Heart left ventricle (tissue), 16 donors: ENCODE data around the gene NECTIN2. TPM values are rescaled to one million over a fixed set of nuclear protein-coding genes. Genes with fewer than 3 reads are reported as not detected.

Source experiments
- ATAC-seq, 4 donors: fragments of 200-7000 bp; cut with Tn5 transposase; one replicate each; pipeline ENCODE4 v1.9.1; 2020 to 2022; ENCODE audit warnings: moderate library complexity in 4 of 4, mild to moderate bottlenecking in 3 of 4, moderate number of reproducible peaks in 1 of 4
- DNase-seq, 5 donors: peaks; one replicate each; pipeline ENCODE4 v3.0.0-alpha.2; 2020
- H3K27ac ChIP-seq, 12 donors: fragments of 200-600 bp; sonication (generic) in 4 of 12; one replicate each; pipeline versions ENCODE4 v1.5.0 to v1.8.0; 2016 to 2022; ENCODE audit warnings: mild to moderate bottlenecking in 2 of 12
- H3K27me3 ChIP-seq, 9 donors: fragments of 200-600 bp; sonication (generic) in 2 of 9; one replicate each; pipeline versions ENCODE4 v1.5.1 to v1.8.0; 2016 to 2022; ENCODE audit warnings: mild to moderate bottlenecking in 3 of 9
- H3K36me3 ChIP-seq, 9 donors: fragments of 200-600 bp; sonication (generic) in 2 of 9; one replicate each; pipeline versions ENCODE4 v1.5.0 to v1.8.0; 2018 to 2022; ENCODE audit warnings: mild to moderate bottlenecking in 2 of 9
- H3K4me1 ChIP-seq, 12 donors: fragments of 200-600 bp; sonication (generic) in 4 of 12; one replicate each; pipeline versions ENCODE4 v1.5.0 to v1.8.0; 2016 to 2022; ENCODE audit warnings: mild to moderate bottlenecking in 3 of 12
- H3K4me3 ChIP-seq, 12 donors: fragments of 200-600 bp; sonication (generic) in 4 of 12; one replicate each; pipeline versions ENCODE4 v1.5.0 to v1.8.0; 2017 to 2022; ENCODE audit warnings: mild to moderate bottlenecking in 9 of 12, moderate library complexity in 4 of 12
- H3K9me3 ChIP-seq, 12 donors: fragments of 200-600 bp; sonication (generic) in 4 of 12; one replicate each; pipeline versions ENCODE4 v1.5.0 to v1.8.0; 2016 to 2022; ENCODE audit warnings: mild to moderate bottlenecking in 1 of 12
- POLR2A ChIP-seq, 2 donors: fragments of 450-650 bp; IDR thresholded peaks; one replicate each; pipeline ENCODE4 v1.6.1; 2017; ENCODE audit warnings: antibody characterized with exemption in 2 of 2, mild to moderate bottlenecking in 2 of 2, moderate library complexity in 2 of 2
- WGBS, 4 donors: extraction: QIAGEN DNeasy Blood & Tissue Kit in 2 of 4; methylation state at CpG; one replicate each; pipeline versions ENCODE4 v1.1.5 to v1.1.7; 2013 to 2018; 5-methylcytosine and 5-hydroxymethylcytosine counted together
- intact Hi-C, 10 donors: fragments of 100-400 bp; cut with DNase I; formaldehyde crosslinking; loops; one replicate each; pipeline versions ENCODE4 v1.11.1 to v1.14.2; 2022
- polyA plus RNA-seq, 2 donors: library from polyadenylated mRNA; stranded (reverse); fragments of 200-250 nt; gene quantifications; one replicate each; pipeline ENCODE4 v1.2.3, GENCODE V29; 2013
- total RNA-seq, 9 donors: library from RNA; depleted of rRNA in 2 of 9; stranded (reverse); fragments of >200 nt in 2 of 9; fragmentation: NEBNext Ultra II Directional in 3 of 9; extraction: Animal tissue kit (Norgen Biotek cat#: 25700) in 3 of 9; gene quantifications; one replicate each; pipeline versions ENCODE4 v1.1.0 to v1.2.4, GENCODE V29; 2016 to 2023
- TF ChIP-seq, protein P1 (sequence below), 12 donors: fragments of 200-600 bp; sonication (generic) in 4 of 12; IDR thresholded peaks; one replicate each; pipeline versions ENCODE4 v1.5.0 to v1.8.0; 2018 to 2022; ENCODE audit warnings: antibody characterized with exemption in 12 of 12, mild to moderate bottlenecking in 5 of 12
- donor health status: ischemic (EF 13 %, LVEDD 7.1; RV severe dilation, severe dysfunction).
- donor health status: healthy with polysubstance abuse.
- donor health status: DM: no; HTN: yes; CAD: no.
- donor health status: DM: no; HTN: no; CAD: no.
- donor health status: ischemic (EF 25% LVEDD 6.9; RV normal size, moderate dysfunction).
- donor health status: ischemic (EF 25% LVEDD 5.7; RV mildly dilated, moderate dysfunction).
- donor health status: healthy.
- donor health status: DM: yes; HTN: yes; CAD: no.
- donor health status: ischemic (EF 35%, LVEDD 5.7; RV mildly dilated, moderate dysfunction).
- donor health status: nonischemic (EF 11% LVEDD 7.7; RV severe dilation, severe dysfunction).
- donor health status: DM: yes; HTN: yes; CAD: no.
- donor health status: PGD.
- donor health status: ischemic (EF 29% LVEDD 5.4; RV normal size, mild dysfunction).
- donor health status: nonischemic (EF 23%, LVEDD 6.1; RV moderate dilation, normal function).

The NECTIN2 gene
- total and polyA plus RNA-seq, 11 donors: 37.0 to 99.6 (median 57.6) TPM

DNA sequence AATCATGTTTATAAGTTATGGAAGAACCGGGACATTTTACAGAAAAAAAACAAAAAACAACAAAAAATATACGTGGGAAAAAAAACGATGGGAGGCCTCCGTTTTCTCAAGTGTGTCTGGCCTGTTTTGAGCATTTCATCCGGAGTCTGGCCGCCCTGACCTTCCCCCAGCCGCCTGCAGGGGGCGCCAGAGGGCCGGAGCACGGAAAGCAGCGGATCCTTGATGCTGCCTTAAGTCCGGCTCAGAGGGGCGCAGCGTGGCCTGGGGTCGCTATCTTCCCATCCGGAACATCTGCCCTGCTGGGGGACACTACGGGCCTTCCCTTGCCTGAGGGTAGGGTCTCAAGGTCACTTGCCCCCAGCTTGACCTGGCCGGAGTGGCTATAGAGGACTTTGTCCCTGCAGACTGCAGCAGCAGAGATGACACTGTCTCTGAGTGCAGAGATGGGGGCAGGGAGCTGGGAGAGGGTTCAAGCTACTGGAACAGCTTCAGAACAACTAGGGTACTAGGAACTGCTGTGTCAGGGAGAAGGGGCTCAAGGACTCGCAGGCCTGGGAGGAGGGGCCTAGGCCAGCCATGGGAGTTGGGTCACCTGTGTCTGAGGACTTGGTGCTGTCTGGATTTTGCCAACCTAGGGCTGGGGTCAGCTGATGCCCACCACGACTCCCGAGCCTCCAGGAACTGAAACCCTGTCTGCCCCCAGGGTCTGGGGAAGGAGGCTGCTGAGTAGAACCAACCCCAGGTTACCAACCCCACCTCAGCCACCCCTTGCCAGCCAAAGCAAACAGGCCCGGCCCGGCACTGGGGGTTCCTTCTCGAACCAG lies 57.7 kb downstream of the NECTIN2 start:
- DNase-seq: peak; percentile 59 to 87 (median 65)
- peaks cover 0 to 34% (median 15%) of the 10 kb centered on the region in 9 donors for H3K27me3 ChIP-seq
- no peak overlapping the region for H3K4me3 ChIP-seq
- peaks cover 0 to 43% (median 34%) of the 10 kb centered on the region in 9 donors for H3K36me3 ChIP-seq
- WGBS, 4 donors: 19 to 24% (median 21%) methylated on average over 18 to 24 of the region's 24 CpGs
- H3K4me1 ChIP-seq: peaks cover 0 to 23% (median 6%) of the 10 kb centered on the region in 12 donors
- no peaks in the 10 kb centered on the region for H3K9me3 ChIP-seq
- ATAC-seq: peak; percentile 48 to 79 (median 68)
- intact Hi-C loops: loop anchor here (1.0 to 10.0 kb wide), 13 partner anchors 43 to 441 kb away; partner anchors contain the start of genes APOC2 (in 1 of the 10), CLPTM1 (in 1 of the 10), EXOC3L2 (in 1 of the 10) and KLC3 (in 1 of the 10)
- H3K27ac ChIP-seq: no peak overlapping the region
- no peak for TF ChIP-seq POLR2A (IDR thresholded peaks at IDR 0.05)
- TF ChIP-seq, protein P1, sequence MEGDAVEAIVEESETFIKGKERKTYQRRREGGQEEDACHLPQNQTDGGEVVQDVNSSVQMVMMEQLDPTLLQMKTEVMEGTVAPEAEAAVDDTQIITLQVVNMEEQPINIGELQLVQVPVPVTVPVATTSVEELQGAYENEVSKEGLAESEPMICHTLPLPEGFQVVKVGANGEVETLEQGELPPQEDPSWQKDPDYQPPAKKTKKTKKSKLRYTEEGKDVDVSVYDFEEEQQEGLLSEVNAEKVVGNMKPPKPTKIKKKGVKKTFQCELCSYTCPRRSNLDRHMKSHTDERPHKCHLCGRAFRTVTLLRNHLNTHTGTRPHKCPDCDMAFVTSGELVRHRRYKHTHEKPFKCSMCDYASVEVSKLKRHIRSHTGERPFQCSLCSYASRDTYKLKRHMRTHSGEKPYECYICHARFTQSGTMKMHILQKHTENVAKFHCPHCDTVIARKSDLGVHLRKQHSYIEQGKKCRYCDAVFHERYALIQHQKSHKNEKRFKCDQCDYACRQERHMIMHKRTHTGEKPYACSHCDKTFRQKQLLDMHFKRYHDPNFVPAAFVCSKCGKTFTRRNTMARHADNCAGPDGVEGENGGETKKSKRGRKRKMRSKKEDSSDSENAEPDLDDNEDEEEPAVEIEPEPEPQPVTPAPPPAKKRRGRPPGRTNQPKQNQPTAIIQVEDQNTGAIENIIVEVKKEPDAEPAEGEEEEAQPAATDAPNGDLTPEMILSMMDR (IDR thresholded peaks at IDR 0.05): peak; percentile 94 to 100 (median 99)

DNA sequence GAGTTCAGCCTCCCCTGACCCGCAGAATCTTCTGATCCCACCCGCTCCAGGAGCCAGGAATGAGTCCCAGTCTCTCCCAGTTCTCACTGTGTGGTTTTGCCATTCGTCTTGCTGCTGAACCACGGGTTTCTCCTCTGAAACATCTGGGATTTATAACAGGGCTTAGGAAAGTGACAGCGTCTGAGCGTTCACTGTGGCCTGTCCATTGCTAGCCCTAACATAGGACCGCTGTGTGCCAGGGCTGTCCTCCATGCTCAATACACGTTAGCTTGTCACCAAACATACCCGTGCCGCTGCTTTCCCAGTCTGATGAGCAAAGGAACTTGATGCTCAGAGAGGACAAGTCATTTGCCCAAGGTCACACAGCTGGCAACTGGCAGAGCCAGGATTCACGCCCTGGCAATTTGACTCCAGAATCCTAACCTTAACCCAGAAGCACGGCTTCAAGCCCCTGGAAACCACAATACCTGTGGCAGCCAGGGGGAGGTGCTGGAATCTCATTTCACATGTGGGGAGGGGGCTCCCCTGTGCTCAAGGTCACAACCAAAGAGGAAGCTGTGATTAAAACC lies 58.4 kb downstream of the NECTIN2 start:
- no peak overlapping the region for H3K4me3 ChIP-seq
- no peak overlapping the region for H3K27ac ChIP-seq
- ATAC-seq (peak in 1 of 4 donors; percentile 7), DNase-seq (no peak)
- no peaks in the 10 kb centered on the region for H3K9me3 ChIP-seq
- peaks cover 0 to 34% (median 15%) of the 10 kb centered on the region in 9 donors for H3K27me3 ChIP-seq
- H3K4me1 ChIP-seq: peaks cover 0 to 23% (median 6%) of the 10 kb centered on the region in 12 donors
- intact Hi-C loops: loop anchor here in 9 of 10 donors (2.0 to 10.0 kb wide), 11 partner anchors 42 to 440 kb away; partner anchors contain the start of genes APOC2 (in 1 of the 9), CLPTM1 (in 1 of the 9), EXOC3L2 (in 1 of the 9) and KLC3 (in 1 of the 9)
- WGBS, 4 donors: 67 to 83% (median 70%) methylated on average over 12 of the region's 12 CpGs
- H3K36me3 ChIP-seq: peaks cover 0 to 40% (median 34%) of the 10 kb centered on the region in 9 donors
- TF ChIP-seq POLR2A (IDR thresholded peaks at IDR 0.05): no peak
- TF ChIP-seq, protein P1 (IDR thresholded peaks at IDR 0.05): no peak

DNA sequence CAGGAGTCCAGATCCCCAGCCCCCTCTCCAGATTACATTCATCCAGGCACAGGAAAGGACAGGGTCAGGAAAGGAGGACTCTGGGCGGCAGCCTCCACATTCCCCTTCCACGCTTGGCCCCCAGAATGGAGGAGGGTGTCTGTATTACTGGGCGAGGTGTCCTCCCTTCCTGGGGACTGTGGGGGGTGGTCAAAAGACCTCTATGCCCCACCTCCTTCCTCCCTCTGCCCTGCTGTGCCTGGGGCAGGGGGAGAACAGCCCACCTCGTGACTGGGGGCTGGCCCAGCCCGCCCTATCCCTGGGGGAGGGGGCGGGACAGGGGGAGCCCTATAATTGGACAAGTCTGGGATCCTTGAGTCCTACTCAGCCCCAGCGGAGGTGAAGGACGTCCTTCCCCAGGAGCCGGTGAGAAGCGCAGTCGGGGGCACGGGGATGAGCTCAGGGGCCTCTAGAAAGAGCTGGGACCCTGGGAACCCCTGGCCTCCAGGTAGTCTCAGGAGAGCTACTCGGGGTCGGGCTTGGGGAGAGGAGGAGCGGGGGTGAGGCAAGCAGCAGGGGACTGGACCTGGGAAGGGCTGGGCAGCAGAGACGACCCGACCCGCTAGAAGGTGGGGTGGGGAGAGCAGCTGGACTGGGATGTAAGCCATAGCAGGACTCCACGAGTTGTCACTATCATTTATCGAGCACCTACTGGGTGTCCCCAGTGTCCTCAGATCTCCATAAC lies 59.5 kb downstream of the NECTIN2 start, which contains the start of gene APOE:
Gene APOE, plus strand, starts transcription at position 360 of the 724 bp plus-strand sequence. CDS start 829 bp downstream, outside the sequence.
- DNase-seq (no peak), ATAC-seq (peak in 1 of 4 donors; percentile 17)
- peak within 1 kb of the TSS in 9 of 12 donors; percentile 6 to 48 (median 41) for H3K4me3 ChIP-seq
- no peaks in the 10 kb centered on the region for H3K9me3 ChIP-seq
- TF ChIP-seq, protein P1 (IDR thresholded peaks at IDR 0.05): no peak
- TF ChIP-seq POLR2A (IDR thresholded peaks at IDR 0.05): no peak
- WGBS, 4 donors: 1 to 2% (median 1%) methylated on average over 9 to 20 of the region's 20 CpGs
- peaks cover 0 to 29% (median 25%) of the 10 kb centered on the region in 9 donors for H3K36me3 ChIP-seq
- peak within 1 kb of the TSS in 2 of 12 donors; percentile 29 to 34 for H3K27ac ChIP-seq
- H3K27me3 ChIP-seq: peaks cover 0 to 34% (median 15%) of the 10 kb centered on the region in 9 donors
- intact Hi-C loops: loop anchor here in 7 of 10 donors (2.0 to 10.0 kb wide), 7 partner anchors 41 to 439 kb away; partner anchors contain the start of genes APOC2 (in 1 of the 7), CLPTM1 (in 1 of the 7) and KLC3 (in 1 of the 7)
- H3K4me1 ChIP-seq: peaks cover 0 to 23% (median 8%) of the 10 kb centered on the region in 12 donors
